Liver (tissue), 3 donors: ENCODE results near the gene VPS39.

ENCODE experiments used
- CTCF ChIP-seq: fragments of 150-350 bp; IDR thresholded peaks from 2 replicates; pipeline ENCODE4 v1.5.1; 2017; ENCODE audit warnings: improper control_type of control experiment, low read depth, low read length; ENCODE audit not compliant: missing input control
- GABPA ChIP-seq, 2 donors: IDR thresholded peaks in 1 of 2; conservative IDR thresholded peaks in 1 of 2; 2 replicates each; pipeline ENCODE4 v1.6.1; 2016; ENCODE audit warnings: antibody characterized with exemption in 2 of 2, mild to moderate bottlenecking in 1 of 2, moderate library complexity in 1 of 2
- HNF4G ChIP-seq: IDR thresholded peaks from 2 replicates; pipeline ENCODE4 v1.6.1; 2016; ENCODE audit warnings: antibody characterized with exemption
- MAX ChIP-seq: IDR thresholded peaks from 2 replicates; pipeline ENCODE4 v1.6.1; 2016; ENCODE audit warnings: antibody characterized with exemption
- REST ChIP-seq: IDR thresholded peaks from 2 replicates; pipeline ENCODE4 v1.6.1; 2016; ENCODE audit warnings: antibody characterized with exemption, mild to moderate bottlenecking
- SP1 ChIP-seq: IDR thresholded peaks from 2 replicates; pipeline ENCODE4 v1.6.1; 2018; ENCODE audit warnings: antibody characterized with exemption, mild to moderate bottlenecking
- donor health status: healthy.
- donor health status: healthy.

- TF ChIP-seq REST = no peak
- no peak for TF ChIP-seq CTCF
- TF ChIP-seq SP1 = no peak
- no peak for TF ChIP-seq MAX
- TF ChIP-seq HNF4G = no peak
- no peak for TF ChIP-seq GABPA (IDR thresholded peaks at IDR 0.05 in 1 of 2, conservative IDR thresholded peaks at IDR 0.05 in 1 of 2)
Observed at GRCh38 chr15:42131006-42131405, 77.1 kb downstream of the VPS39 start.
